ENCODE data around the gene SLC12A7.
A peak's percentile ranks its signal among the peaks of the same experiment; 100 is the strongest.

SLC12A7 gene

DNA sequence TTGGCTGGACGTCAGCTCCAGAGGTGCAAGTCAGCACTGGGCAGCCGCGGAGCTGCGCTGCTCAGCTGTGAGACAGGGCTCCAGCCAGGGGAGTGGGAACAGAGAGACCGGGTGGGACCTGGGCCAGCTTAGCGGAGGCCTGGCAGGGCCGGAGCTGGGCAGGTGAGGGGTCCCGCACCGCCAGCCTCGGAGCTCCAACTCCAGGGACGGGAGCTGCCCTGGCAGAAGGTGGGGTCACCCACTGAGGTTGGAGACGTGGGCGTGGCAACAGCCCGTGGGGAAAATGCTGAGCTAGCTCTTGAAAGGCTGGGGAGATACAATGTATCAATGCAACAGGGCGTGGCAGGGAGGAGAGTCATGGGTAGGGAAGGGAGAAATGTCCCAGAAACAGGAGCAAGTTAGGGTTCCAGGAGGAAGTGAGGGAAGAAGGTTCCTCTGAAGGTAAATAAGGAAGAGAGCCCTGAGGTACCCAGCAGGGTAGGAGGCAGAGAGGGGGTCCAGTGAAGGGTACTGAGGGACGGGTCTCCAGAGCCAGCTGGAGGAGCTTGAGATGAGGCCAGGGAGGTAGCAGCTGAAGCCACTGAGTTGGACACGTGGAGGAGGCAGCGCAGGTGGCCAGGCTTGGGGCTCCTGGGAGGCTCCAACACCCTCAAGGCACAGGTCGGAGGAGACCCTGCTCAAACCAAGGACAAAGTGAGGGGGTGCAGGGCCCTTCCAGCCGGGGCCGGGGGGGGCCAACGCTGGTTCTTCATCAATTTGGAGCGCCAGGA, 104.0 kb downstream of the SLC12A7 start:
- no peak for DNase-seq (ENCODE audit: low read depth, low spot score)
- H3K9ac ChIP-seq (ENCODE audit: insufficient read length, low read depth) = no peak overlapping the region
- peaks cover 47% of the 10 kb centered on the region for H3K27me3 ChIP-seq (ENCODE audit: insufficient read depth, insufficient read length)

DNA sequence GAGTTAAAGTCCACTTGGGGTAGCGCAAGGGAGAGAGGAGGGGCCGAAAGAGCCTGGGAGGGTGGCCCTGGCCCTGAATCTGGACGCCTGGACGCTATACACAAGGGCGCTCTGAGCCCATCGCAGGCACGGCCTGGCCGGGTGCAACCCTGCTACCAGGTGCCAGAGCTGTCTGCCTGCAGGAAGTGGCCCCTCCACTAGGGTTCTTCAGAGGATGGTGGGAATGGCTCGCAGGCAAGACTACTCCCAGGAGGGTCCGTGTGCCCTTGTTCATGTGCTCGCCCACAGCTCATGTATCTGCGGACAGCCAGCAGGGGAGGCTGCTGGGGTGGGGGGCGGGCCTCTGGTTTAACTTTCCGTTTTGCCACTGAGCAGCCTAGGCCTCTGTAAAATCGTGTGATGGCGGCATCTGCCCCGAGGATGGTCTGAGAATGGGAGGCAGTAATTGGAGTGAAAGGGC, 104.6 kb downstream of the SLC12A7 start:
- H3K27me3 ChIP-seq (ENCODE audit: insufficient read depth, insufficient read length) = peaks cover 47% of the 10 kb centered on the region
- no peak for TF ChIP-seq YY1 (IDR thresholded peaks at IDR 0.05; ENCODE audit: insufficient read depth, insufficient read length)
- TF ChIP-seq SUZ12 (IDR thresholded peaks at IDR 0.05; ENCODE audit: extremely low read depth, insufficient read depth, insufficient read length) = no peak
- TF ChIP-seq ZNF274 (IDR thresholded peaks at IDR 0.05; ENCODE audit: low read depth, low read length) = no peak
- no peak overlapping the region for H3K4me3 ChIP-seq (ENCODE audit: insufficient read length, low read depth)
- H3K36me3 ChIP-seq (ENCODE audit: insufficient read depth, insufficient read length, low read length) = no peaks in the 10 kb centered on the region
- H3K9me3 ChIP-seq (ENCODE audit: insufficient read depth, low read length) = no peaks in the 10 kb centered on the region
- DNase-seq (ENCODE audit: low read depth, low spot score) = no peak
- H3K4me1 ChIP-seq (ENCODE audit: insufficient read depth, insufficient read length) = peaks cover 15% of the 10 kb centered on the region
- no peak overlapping the region for H3K9ac ChIP-seq (ENCODE audit: insufficient read length, low read depth)

More for the DNA sequence above, 104.0 kb downstream of the SLC12A7 start:
- no peak overlapping the region for H3K4me3 ChIP-seq (ENCODE audit: insufficient read length, low read depth)
- peaks cover 15% of the 10 kb centered on the region for H3K4me1 ChIP-seq (ENCODE audit: insufficient read depth, insufficient read length)
- H3K9me3 ChIP-seq (ENCODE audit: insufficient read depth, low read length) = no peaks in the 10 kb centered on the region
- TF ChIP-seq YY1 (IDR thresholded peaks at IDR 0.05; ENCODE audit: insufficient read depth, insufficient read length) (no peak), SUZ12 (IDR thresholded peaks at IDR 0.05; ENCODE audit: extremely low read depth, insufficient read depth, insufficient read length) (no peak), ZNF274 (IDR thresholded peaks at IDR 0.05; ENCODE audit: low read depth, low read length) (no peak)
- H3K36me3 ChIP-seq (ENCODE audit: insufficient read depth, insufficient read length, low read length) = no peaks in the 10 kb centered on the region

DNA sequence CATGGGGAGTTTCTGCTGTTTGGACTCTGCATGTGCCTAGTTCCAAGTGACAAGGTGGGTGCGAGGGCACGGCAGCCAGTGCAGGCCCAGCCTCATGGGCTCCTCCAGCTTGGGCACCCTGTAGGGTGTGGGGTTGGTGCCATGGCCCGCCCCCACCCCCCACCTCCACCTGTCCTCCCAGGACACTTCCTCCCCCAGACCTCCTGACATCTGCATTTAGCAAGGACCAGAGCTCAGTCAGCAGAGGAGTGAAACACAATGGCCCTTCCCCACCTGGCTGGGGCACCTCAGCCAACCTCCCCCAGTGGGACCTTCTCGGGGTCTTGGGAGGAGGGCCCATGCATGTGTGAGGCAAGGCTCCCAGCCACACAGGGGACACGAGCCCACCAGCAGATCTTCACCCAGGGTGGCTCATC, 105.2 kb downstream of the SLC12A7 start:
- TF ChIP-seq ZNF274 (IDR thresholded peaks at IDR 0.05; ENCODE audit: low read depth, low read length) = no peak
- TF ChIP-seq SUZ12 (IDR thresholded peaks at IDR 0.05; ENCODE audit: extremely low read depth, insufficient read depth, insufficient read length) = no peak
- TF ChIP-seq YY1 (IDR thresholded peaks at IDR 0.05; ENCODE audit: insufficient read depth, insufficient read length) = no peak
- Histone ChIP-seq H3K9me3 (ENCODE audit: insufficient read depth, low read length) (no peaks in the 10 kb centered on the region), H3K4me3 (ENCODE audit: insufficient read length, low read depth) (no peak overlapping the region), H3K36me3 (ENCODE audit: insufficient read depth, insufficient read length, low read length) (no peaks in the 10 kb centered on the region), H3K9ac (ENCODE audit: insufficient read length, low read depth) (no peak overlapping the region), H3K27me3 (ENCODE audit: insufficient read depth, insufficient read length) (peaks cover 47% of the 10 kb centered on the region), H3K4me1 (ENCODE audit: insufficient read depth, insufficient read length) (peaks cover 15% of the 10 kb centered on the region)
- DNase-seq (ENCODE audit: low read depth, low spot score) = no peak

DNA sequence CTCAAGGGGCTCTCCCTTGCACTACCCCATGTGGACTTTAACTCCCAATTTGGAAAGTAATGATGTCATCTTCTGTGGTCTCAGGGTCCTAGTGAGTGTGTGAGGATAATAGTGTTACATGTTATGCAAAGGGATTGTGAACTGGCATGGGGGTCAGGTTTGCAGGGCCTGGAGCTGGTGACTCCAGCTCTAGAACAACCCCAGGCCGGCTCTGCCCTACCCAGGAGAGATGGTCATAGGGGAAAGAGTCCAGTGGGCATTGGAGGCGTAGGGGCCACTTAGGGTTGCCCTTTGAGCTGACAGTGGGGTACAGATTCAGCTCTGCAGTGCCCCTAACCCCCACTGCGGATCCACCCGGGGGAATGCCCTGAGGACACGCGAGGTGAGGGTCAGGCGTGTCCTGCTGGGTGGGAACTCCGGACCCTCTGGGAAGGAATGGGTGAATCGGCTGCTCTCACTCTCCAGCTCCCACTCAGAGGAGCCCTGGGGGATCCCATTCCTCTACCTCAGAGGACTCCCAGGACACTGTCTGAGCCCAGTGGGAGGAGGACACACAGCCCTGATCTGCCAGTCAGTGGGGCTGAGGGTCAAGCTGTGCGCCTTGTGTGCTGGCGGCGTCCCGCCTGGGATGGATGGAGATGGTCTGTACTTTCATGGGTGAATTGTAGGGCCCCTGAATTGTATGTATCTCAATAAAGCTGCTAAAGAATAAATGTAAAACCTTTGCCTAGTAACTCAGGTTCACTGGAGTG, 105.8 kb downstream of the SLC12A7 start:
- no peak for DNase-seq (ENCODE audit: low read depth, low spot score)
- Histone ChIP-seq H3K9ac (ENCODE audit: insufficient read length, low read depth) (no peak overlapping the region), H3K27me3 (ENCODE audit: insufficient read depth, insufficient read length) (peaks cover 47% of the 10 kb centered on the region), H3K36me3 (ENCODE audit: insufficient read depth, insufficient read length, low read length) (no peaks in the 10 kb centered on the region), H3K9me3 (ENCODE audit: insufficient read depth, low read length) (no peaks in the 10 kb centered on the region), H3K4me1 (ENCODE audit: insufficient read depth, insufficient read length) (peaks cover 15% of the 10 kb centered on the region), H3K4me3 (ENCODE audit: insufficient read length, low read depth) (no peak overlapping the region)
- TF ChIP-seq SUZ12 (IDR thresholded peaks at IDR 0.05; ENCODE audit: extremely low read depth, insufficient read depth, insufficient read length) (no peak), YY1 (IDR thresholded peaks at IDR 0.05; ENCODE audit: insufficient read depth, insufficient read length) (no peak), ZNF274 (IDR thresholded peaks at IDR 0.05; ENCODE audit: low read depth, low read length) (no peak)

DNA sequence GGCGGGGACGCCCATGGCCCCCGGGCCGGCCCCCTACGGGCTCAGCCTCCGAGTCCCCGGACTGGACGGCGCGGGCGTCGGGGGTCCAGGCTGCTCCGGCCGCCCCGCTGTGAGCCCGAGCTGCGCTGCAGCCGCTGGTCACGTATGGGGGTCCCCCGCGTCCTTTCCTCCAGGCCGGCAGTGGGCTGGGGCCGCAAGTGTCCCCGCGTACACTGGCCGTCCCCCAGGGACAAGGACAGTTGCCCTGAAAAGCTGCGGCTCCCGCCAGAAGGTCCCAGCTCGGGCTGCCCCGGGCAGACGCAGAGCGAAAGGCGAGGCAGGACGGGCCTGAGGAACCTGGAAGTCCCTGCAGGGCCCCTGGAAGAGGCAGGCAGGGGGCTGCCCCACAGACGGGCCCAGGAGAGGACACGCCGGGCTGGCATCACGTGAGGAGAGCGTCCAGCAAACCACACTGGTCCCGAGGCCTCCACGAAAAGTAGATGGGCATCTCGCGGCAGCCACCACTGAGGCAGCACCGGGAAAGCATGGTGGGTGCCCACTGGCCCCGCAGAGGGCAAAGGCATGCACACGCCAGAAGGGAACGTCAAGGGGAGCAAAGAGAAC, 106.5 kb downstream of the SLC12A7 start:
- no peaks in the 10 kb centered on the region for H3K9me3 ChIP-seq (ENCODE audit: insufficient read depth, low read length)
- peak overlapping the region; percentile 26 for H3K4me3 ChIP-seq (ENCODE audit: insufficient read length, low read depth)
- H3K9ac ChIP-seq (ENCODE audit: insufficient read length, low read depth) = peak overlapping the region; percentile 72
- TF ChIP-seq ZNF274 (IDR thresholded peaks at IDR 0.05; ENCODE audit: low read depth, low read length) (no peak), YY1 (IDR thresholded peaks at IDR 0.05; ENCODE audit: insufficient read depth, insufficient read length) (no peak), SUZ12 (IDR thresholded peaks at IDR 0.05; ENCODE audit: extremely low read depth, insufficient read depth, insufficient read length) (no peak)
- peaks cover 47% of the 10 kb centered on the region for H3K27me3 ChIP-seq (ENCODE audit: insufficient read depth, insufficient read length)
- no peaks in the 10 kb centered on the region for H3K36me3 ChIP-seq (ENCODE audit: insufficient read depth, insufficient read length, low read length)
- H3K4me1 ChIP-seq (ENCODE audit: insufficient read depth, insufficient read length) = peaks cover 13% of the 10 kb centered on the region
- no peak for DNase-seq (ENCODE audit: low read depth, low spot score)

DNA sequence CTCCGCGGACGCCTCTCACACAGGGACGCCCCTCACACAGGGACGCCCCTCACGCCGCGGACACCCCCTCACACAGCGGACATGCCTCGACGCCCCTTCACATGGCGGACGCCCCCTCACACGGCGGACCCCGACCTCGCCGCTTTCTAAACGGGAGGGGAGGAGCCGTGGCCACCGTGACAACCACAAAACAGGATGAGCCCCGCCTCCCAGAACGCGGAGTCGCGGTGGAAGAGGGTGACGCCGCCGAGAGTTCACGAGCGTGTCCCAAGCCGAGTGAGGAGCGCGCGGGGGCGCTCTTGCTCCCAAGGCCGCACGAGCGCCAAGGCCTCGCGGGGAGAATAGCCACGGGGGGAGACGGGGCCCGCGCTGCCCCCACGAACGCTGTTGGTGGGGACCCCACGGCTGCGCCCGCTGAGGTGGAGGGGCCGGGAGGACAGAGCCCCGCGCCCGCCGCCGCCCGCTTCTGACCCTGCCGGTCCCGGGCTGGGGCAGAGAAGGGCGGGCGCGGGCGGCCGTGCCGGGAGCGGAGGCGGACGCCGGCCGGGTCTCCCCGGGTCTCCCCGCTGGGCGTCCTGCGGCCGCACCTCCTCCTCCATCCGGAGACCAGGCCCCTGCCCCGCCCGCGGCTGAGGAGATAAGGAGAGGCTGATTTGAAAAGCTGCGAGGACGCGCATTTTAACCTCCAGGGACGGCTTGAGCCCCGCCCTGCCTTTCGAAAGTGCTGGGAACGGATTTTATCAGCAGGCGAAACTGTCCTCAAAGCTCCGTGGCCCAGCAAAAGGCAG, 107.2 kb downstream of the SLC12A7 start:
- Histone ChIP-seq H3K4me3 (ENCODE audit: insufficient read length, low read depth) (peak overlapping the region; percentile 26), H3K27me3 (ENCODE audit: insufficient read depth, insufficient read length) (peaks cover 42% of the 10 kb centered on the region), H3K9me3 (ENCODE audit: insufficient read depth, low read length) (no peaks in the 10 kb centered on the region), H3K4me1 (ENCODE audit: insufficient read depth, insufficient read length) (peaks cover 13% of the 10 kb centered on the region), H3K9ac (ENCODE audit: insufficient read length, low read depth) (peak overlapping the region; percentile 72), H3K36me3 (ENCODE audit: insufficient read depth, insufficient read length, low read length) (no peaks in the 10 kb centered on the region)
- no peak for TF ChIP-seq ZNF274 (IDR thresholded peaks at IDR 0.05; ENCODE audit: low read depth, low read length)
- TF ChIP-seq YY1 (IDR thresholded peaks at IDR 0.05; ENCODE audit: insufficient read depth, insufficient read length) = no peak
- no peak for TF ChIP-seq SUZ12 (IDR thresholded peaks at IDR 0.05; ENCODE audit: extremely low read depth, insufficient read depth, insufficient read length)
- no peak for DNase-seq (ENCODE audit: low read depth, low spot score)

Data from NT2/D1 (cell line).